CD14-positive monocyte (primary cell): ENCODE results near the gene WDR49. TPM values are rescaled to one million over a fixed set of nuclear protein-coding genes. Genes with fewer than 3 reads are reported as not detected.

Experiments
- DNase-seq, 3 donors: peaks; one replicate each; pipeline ENCODE4 v3.0.0-alpha.2; 2011 to 2022
- H2AFZ ChIP-seq: 2 replicates; pipeline ENCODE4 v1.6.0; 2012; ENCODE audit warnings: mild to moderate bottlenecking, low read depth, low read length, inconsistent platforms; ENCODE audit not compliant: insufficient read depth, poor library complexity, severe bottlenecking
- H3K27ac ChIP-seq, 2 donors: 1 replicate in 1 of 2; 2 replicates in 1 of 2; pipeline ENCODE4 v1.5.1; 2012 to 2013; ENCODE audit warnings: low read length in 2 of 2, control low read depth in 1 of 2, inconsistent platforms in 1 of 2, low read depth in 1 of 2, mild to moderate bottlenecking in 1 of 2
- H3K27me3 ChIP-seq, 2 donors: one replicate each; pipeline versions ENCODE4 v1.6.0 to v1.6.1; 2011 to 2013; ENCODE audit warnings: low read length in 2 of 2; ENCODE audit not compliant: control insufficient read depth in 2 of 2, insufficient read depth in 2 of 2
- H3K36me3 ChIP-seq, 2 donors: replicated peaks in 1 of 2; 1 replicate in 1 of 2; 2 replicates in 1 of 2; pipeline versions ENCODE4 v1.5.1 to v1.6.1; 2012 to 2013; ENCODE audit warnings: low read length in 2 of 2, control low read depth in 1 of 2, inconsistent platforms in 1 of 2, mild to moderate bottlenecking in 1 of 2; ENCODE audit not compliant: insufficient read depth in 2 of 2, control insufficient read depth in 1 of 2
- H3K4me1 ChIP-seq, 2 donors: 1 replicate in 1 of 2; 2 replicates in 1 of 2; pipeline versions ENCODE4 v1.5.1 to v1.6.1; 2012 to 2013; ENCODE audit warnings: low read length in 2 of 2, control low read depth in 1 of 2, inconsistent platforms in 1 of 2, mild to moderate bottlenecking in 1 of 2, moderate library complexity in 1 of 2; ENCODE audit not compliant: insufficient read depth in 2 of 2, control insufficient read depth in 1 of 2
- H3K4me2 ChIP-seq: replicated peaks from 2 replicates; pipeline ENCODE3; 2012; ENCODE audit warnings: low read length, moderate library complexity, mild to moderate bottlenecking; ENCODE audit not compliant: poor library complexity, severe bottlenecking; ENCODE audit errors: extremely low read depth
- H3K4me3 ChIP-seq, 3 experiments: fragments of 200-600 bp in 1 of 3; sonication (generic) in 1 of 3; replicated peaks in 1 of 3; 1 replicate in 2 of 3; 2 replicates in 1 of 3; pipeline ENCODE4 v1.5.1; 2011 to 2013; ENCODE audit warnings: low read length in 3 of 3, mild to moderate bottlenecking in 3 of 3, control low read depth in 2 of 3, low read depth in 2 of 3, inconsistent platforms in 1 of 3, moderate library complexity in 1 of 3
- H3K79me2 ChIP-seq: 2 replicates; pipeline ENCODE4 v1.6.0; 2012; ENCODE audit warnings: mild to moderate bottlenecking, control low read depth, inconsistent platforms, low read length, moderate library complexity; ENCODE audit not compliant: insufficient read depth
- H3K9ac ChIP-seq: 2 replicates; pipeline ENCODE4 v1.6.0; 2017; ENCODE audit warnings: low read length, mild to moderate bottlenecking; ENCODE audit not compliant: insufficient read depth, poor library complexity, severe bottlenecking
- H3K9me3 ChIP-seq, 2 donors: replicated peaks in 1 of 2; 1 replicate in 1 of 2; 2 replicates in 1 of 2; pipeline versions ENCODE4 v1.5.1 to v1.6.1; 2012 to 2013; ENCODE audit warnings: low read length in 2 of 2, control low read depth in 1 of 2; ENCODE audit not compliant: control insufficient read depth in 1 of 2, insufficient read depth in 1 of 2
- H4K20me1 ChIP-seq: 2 replicates; pipeline ENCODE4 v1.6.0; 2012; ENCODE audit warnings: mild to moderate bottlenecking, low read length, control low read depth, moderate library complexity; ENCODE audit not compliant: insufficient read depth
- H3K27ac Mint-ChIP-seq, 7 donors: one replicate each; pipeline ENCODE4 v1.8.0; 2020; ENCODE audit warnings: mild to moderate bottlenecking in 7 of 7, mixed read lengths in 7 of 7, moderate library complexity in 6 of 7, inconsistent platforms in 2 of 7
- H3K27me3 Mint-ChIP-seq, 3 donors: one replicate each; pipeline ENCODE4 v1.8.0; 2021 to 2022; ENCODE audit warnings: low read depth in 3 of 3, mild to moderate bottlenecking in 3 of 3, mixed read lengths in 3 of 3, moderate library complexity in 3 of 3, inconsistent platforms in 1 of 3
- H3K36me3 Mint-ChIP-seq, 2 donors: one replicate each; pipeline ENCODE4 v1.8.0; 2020; ENCODE audit warnings: mixed read lengths in 2 of 2, inconsistent platforms in 1 of 2, mild to moderate bottlenecking in 1 of 2
- H3K4me1 Mint-ChIP-seq: one replicate; pipeline ENCODE4 v1.8.0; 2020; ENCODE audit warnings: mild to moderate bottlenecking, mixed read lengths
- H3K4me3 Mint-ChIP-seq, 2 donors: one replicate each; pipeline ENCODE4 v1.8.0; 2020; ENCODE audit warnings: mild to moderate bottlenecking in 2 of 2, mixed read lengths in 2 of 2, moderate library complexity in 1 of 2
- H3K9me3 Mint-ChIP-seq, 7 donors: one replicate each; pipeline ENCODE4 v1.8.0; 2020 to 2022; ENCODE audit warnings: mixed read lengths in 7 of 7, mild to moderate bottlenecking in 6 of 7, moderate library complexity in 6 of 7, inconsistent platforms in 2 of 7
- CTCF ChIP-seq: fragments of 200-600 bp; IDR thresholded peaks from one replicate; pipeline ENCODE4 v1.8.0; 2022; ENCODE audit warnings: antibody characterized with exemption, mild to moderate bottlenecking
- WGBS: methylation state at CpG from one replicate; pipeline ENCODE4 v1.1.5; 2013; ENCODE audit warnings: missing lambda C conversion rate; ENCODE audit not compliant: insufficient coverage; 5-methylcytosine and 5-hydroxymethylcytosine counted together
- intact Hi-C, 2 donors: fragments of 100-400 bp; cut with micrococcal nuclease; formaldehyde crosslinking; loops; one replicate each; pipeline versions ENCODE4 v1.15.0 to v1.15.1; 2023
- polyA plus RNA-seq, 3 donors: library from polyadenylated mRNA; depleted of rRNA in 1 of 3; unstranded in 2 of 3; stranded (reverse) in 1 of 3; fragments of 300-500 nt in 2 of 3; fragments of >200 nt in 1 of 3; fragmentation: Illumina TruSeq in 2 of 3; gene quantifications; 1 replicate in 2 of 3; 2 replicates in 1 of 3; pipeline ENCODE4 v1.2.3, GENCODE V29; 2012 to 2021

WDR49 gene
- polyA plus RNA-seq, 3 donors = 1.1 to 5.0 (median 4.2) TPM

- H3K4me1 Mint-ChIP-seq = peaks cover 5% of the 10 kb centered on the region
- no peak for TF ChIP-seq CTCF
- Histone ChIP-seq H4K20me1 (no peaks in the 10 kb centered on the region), H3K4me3 (no peak overlapping the region), H2AFZ (no peak overlapping the region), H3K9me3 (no peaks in the 10 kb centered on the region), H3K27ac (no peak overlapping the region), H3K79me2 (no peaks in the 10 kb centered on the region), H3K27me3 (no peaks in the 10 kb centered on the region), H3K4me1 (no peaks in the 10 kb centered on the region), H3K36me3 (no peaks in the 10 kb centered on the region), H3K9ac (no peak overlapping the region), H3K4me2 (no peak overlapping the region)
- H3K36me3 Mint-ChIP-seq = peaks cover 0 to 2% of the 10 kb centered on the region in 2 donors
- no peak overlapping the region for H3K4me3 Mint-ChIP-seq
- no peak overlapping the region for H3K27ac Mint-ChIP-seq
- no peak for DNase-seq
- intact Hi-C loops = no loop called here
- no peaks in the 10 kb centered on the region for H3K27me3 Mint-ChIP-seq
- peaks cover 0 to 2% (median 0%) of the 10 kb centered on the region in 7 donors for H3K9me3 Mint-ChIP-seq
- no CpG with 5 or more reads among the region's 1 CpG for WGBS
These were observed 202.5 kb downstream of the WDR49 start for GRCh38 chr3:167451282-167451681.

- no peaks in the 10 kb centered on the region for H3K36me3 ChIP-seq
- no peaks in the 10 kb centered on the region for H3K27me3 Mint-ChIP-seq
- H3K4me1 ChIP-seq = no peaks in the 10 kb centered on the region
- H3K4me2 ChIP-seq = no peak overlapping the region
- H2AFZ ChIP-seq = no peak overlapping the region
- H3K79me2 ChIP-seq = no peaks in the 10 kb centered on the region
- H3K27ac Mint-ChIP-seq = no peak overlapping the region
- no peaks in the 10 kb centered on the region for H3K9me3 ChIP-seq
- no peak overlapping the region for H3K9ac ChIP-seq
- peaks cover 5% of the 10 kb centered on the region for H3K4me1 Mint-ChIP-seq
- no peak overlapping the region for H3K4me3 ChIP-seq
- no peaks in the 10 kb centered on the region for H3K27me3 ChIP-seq
- peaks cover 0 to 2% (median 0%) of the 10 kb centered on the region in 7 donors for H3K9me3 Mint-ChIP-seq
- no peak overlapping the region for H3K4me3 Mint-ChIP-seq
- H3K36me3 Mint-ChIP-seq = peaks cover 0 to 3% of the 10 kb centered on the region in 2 donors
- no peak overlapping the region for H3K27ac ChIP-seq
- TF ChIP-seq CTCF = no peak
- intact Hi-C loops = no loop called here
- no CpG with 5 or more reads among the region's 2 CpGs for WGBS
- DNase-seq = no peak
- H4K20me1 ChIP-seq = no peaks in the 10 kb centered on the region
These were observed 203.1 kb downstream of the WDR49 start for GRCh38 chr3:167450675-167451074.
